Chondrocyte (in vitro differentiated cells): ENCODE results near the gene FTCD. TPM values are rescaled to one million over a fixed set of nuclear protein-coding genes. Genes with fewer than 3 reads are reported as not detected.

ENCODE experiments used
- DNase-seq: peaks from one replicate; pipeline ENCODE4 v3.0.0; 2021; ENCODE audit warnings: mixed read lengths, low spot score
- H3K27ac Mint-ChIP-seq: one replicate; pipeline ENCODE4 v1.8.0; 2021; ENCODE audit warnings: mild to moderate bottlenecking, moderate library complexity, mixed read lengths; ENCODE audit not compliant: unreplicated experiment
- H3K27me3 Mint-ChIP-seq: 2 replicates; pipeline ENCODE4 v1.8.0; 2021; ENCODE audit warnings: low read depth, mixed read lengths
- H3K36me3 Mint-ChIP-seq: 2 replicates; pipeline ENCODE4 v1.8.0; 2021; ENCODE audit warnings: low read depth, mixed read lengths
- H3K4me1 Mint-ChIP-seq: 2 replicates; pipeline ENCODE4 v1.8.0; 2021; ENCODE audit warnings: low read depth, mild to moderate bottlenecking, mixed read lengths
- H3K4me3 Mint-ChIP-seq: one replicate; pipeline ENCODE4 v1.8.0; 2021; ENCODE audit warnings: mild to moderate bottlenecking, moderate library complexity, mixed read lengths; ENCODE audit not compliant: unreplicated experiment
- H3K9me3 Mint-ChIP-seq: 2 replicates; pipeline ENCODE4 v1.8.0; 2021; ENCODE audit warnings: low read depth, mixed read lengths
- total RNA-seq: library from RNA; stranded (reverse); gene quantifications from 3 replicates; pipeline ENCODE4 v1.2.1, GENCODE V29; 2021
- TF ChIP-seq, protein P1 (sequence below): fragments of 200-600 bp; sonication (generic); IDR thresholded peaks from 2 replicates; pipeline ENCODE4 v1.5.0; 2021; ENCODE audit warnings: antibody characterized with exemption, mild to moderate bottlenecking, moderate library complexity

Gene FTCD
- total RNA-seq, 1 donor from 2014 or later, result 1.7 TPM

DNA sequence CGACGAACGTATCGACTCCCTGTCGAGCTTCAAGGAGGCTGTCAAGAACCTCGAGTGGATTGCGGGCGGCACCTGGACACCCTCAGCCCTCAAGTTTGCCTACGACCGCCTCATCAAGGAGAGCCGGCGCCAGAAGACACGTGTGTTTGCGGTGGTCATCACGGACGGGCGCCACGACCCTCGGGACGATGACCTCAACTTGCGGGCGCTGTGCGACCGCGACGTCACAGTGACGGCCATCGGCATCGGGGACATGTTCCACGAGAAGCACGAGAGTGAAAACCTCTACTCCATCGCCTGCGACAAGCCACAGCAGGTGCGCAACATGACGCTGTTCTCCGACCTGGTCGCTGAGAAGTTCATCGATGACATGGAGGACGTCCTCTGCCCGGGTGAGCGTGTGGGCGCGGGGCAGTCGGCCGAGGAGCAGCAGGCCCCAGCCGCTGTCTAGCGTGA, 29.5 kb downstream of the FTCD start:
- no peak overlapping the region for H3K27ac Mint-ChIP-seq
- peaks cover 3% of the 10 kb centered on the region for H3K4me1 Mint-ChIP-seq
- peaks cover 27% of the 10 kb centered on the region for H3K36me3 Mint-ChIP-seq
- H3K27me3 Mint-ChIP-seq, result no peaks in the 10 kb centered on the region
- H3K4me3 Mint-ChIP-seq, result no peak overlapping the region
- DNase-seq, result no peak
- TF ChIP-seq, protein P1, sequence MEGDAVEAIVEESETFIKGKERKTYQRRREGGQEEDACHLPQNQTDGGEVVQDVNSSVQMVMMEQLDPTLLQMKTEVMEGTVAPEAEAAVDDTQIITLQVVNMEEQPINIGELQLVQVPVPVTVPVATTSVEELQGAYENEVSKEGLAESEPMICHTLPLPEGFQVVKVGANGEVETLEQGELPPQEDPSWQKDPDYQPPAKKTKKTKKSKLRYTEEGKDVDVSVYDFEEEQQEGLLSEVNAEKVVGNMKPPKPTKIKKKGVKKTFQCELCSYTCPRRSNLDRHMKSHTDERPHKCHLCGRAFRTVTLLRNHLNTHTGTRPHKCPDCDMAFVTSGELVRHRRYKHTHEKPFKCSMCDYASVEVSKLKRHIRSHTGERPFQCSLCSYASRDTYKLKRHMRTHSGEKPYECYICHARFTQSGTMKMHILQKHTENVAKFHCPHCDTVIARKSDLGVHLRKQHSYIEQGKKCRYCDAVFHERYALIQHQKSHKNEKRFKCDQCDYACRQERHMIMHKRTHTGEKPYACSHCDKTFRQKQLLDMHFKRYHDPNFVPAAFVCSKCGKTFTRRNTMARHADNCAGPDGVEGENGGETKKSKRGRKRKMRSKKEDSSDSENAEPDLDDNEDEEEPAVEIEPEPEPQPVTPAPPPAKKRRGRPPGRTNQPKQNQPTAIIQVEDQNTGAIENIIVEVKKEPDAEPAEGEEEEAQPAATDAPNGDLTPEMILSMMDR, result no peak
- no peaks in the 10 kb centered on the region for H3K9me3 Mint-ChIP-seq

- Mint-ChIP-seq H3K27me3 (no peaks in the 10 kb centered on the region), H3K27ac (no peak overlapping the region)
- DNase-seq, result peak; percentile 89
Observed at GRCh38 chr21:46124926-46125845, 30.2 kb downstream of the FTCD start.

DNA sequence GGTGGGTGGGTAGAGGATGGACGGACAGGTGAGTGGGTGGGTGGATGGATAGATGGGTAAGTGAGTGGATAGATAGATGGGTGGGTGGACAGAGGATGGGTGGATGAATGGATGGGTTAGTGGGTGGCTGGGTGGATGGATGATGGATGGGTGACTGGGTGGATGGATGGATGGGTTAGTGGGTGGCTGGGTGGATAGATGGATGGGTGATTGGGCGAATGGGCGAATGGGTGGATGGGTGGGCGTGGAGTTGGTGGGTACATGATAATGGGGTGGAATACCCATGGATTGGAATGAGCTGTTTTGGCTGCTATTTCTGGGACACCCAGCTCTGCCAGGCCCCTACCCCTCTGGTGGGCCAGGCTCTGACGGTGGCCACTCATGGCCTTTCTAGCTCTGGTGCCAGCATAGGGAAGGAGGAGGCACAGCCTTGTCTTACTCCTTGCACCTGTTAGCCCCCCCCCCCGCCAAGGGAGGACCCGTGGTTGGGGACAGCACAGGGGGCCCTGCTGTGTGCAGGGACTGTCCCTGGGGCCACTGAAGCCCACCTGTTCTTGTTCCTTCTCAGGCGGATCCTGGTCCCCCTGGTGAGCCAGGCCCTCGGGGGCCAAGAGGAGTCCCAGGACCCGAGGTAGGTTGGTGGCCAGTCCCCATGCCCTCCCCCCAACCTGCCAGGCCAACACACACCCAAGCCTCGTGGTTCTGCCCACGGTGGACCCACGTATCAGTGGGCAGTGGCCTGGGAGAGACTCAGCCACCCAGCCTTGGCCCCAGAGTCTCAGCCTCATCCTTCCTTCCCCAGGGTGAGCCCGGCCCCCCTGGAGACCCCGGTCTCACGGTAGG, 31.1 kb downstream of the FTCD start:
- no peaks in the 10 kb centered on the region for H3K27me3 Mint-ChIP-seq
- no peaks in the 10 kb centered on the region for H3K9me3 Mint-ChIP-seq
- TF ChIP-seq, protein P1, result no peak
- H3K4me3 Mint-ChIP-seq, result no peak overlapping the region
- H3K4me1 Mint-ChIP-seq, result peaks cover 3% of the 10 kb centered on the region
- H3K36me3 Mint-ChIP-seq, result peaks cover 27% of the 10 kb centered on the region
- DNase-seq, result peak; percentile 82
- no peak overlapping the region for H3K27ac Mint-ChIP-seq

More at GRCh38 chr21:46124926-46125845, 30.2 kb downstream of the FTCD start:
- peaks cover 27% of the 10 kb centered on the region for H3K36me3 Mint-ChIP-seq
- no peak overlapping the region for H3K4me3 Mint-ChIP-seq
- H3K9me3 Mint-ChIP-seq, result no peaks in the 10 kb centered on the region
- H3K4me1 Mint-ChIP-seq, result peaks cover 3% of the 10 kb centered on the region
- TF ChIP-seq, protein P1, result no peak

DNA sequence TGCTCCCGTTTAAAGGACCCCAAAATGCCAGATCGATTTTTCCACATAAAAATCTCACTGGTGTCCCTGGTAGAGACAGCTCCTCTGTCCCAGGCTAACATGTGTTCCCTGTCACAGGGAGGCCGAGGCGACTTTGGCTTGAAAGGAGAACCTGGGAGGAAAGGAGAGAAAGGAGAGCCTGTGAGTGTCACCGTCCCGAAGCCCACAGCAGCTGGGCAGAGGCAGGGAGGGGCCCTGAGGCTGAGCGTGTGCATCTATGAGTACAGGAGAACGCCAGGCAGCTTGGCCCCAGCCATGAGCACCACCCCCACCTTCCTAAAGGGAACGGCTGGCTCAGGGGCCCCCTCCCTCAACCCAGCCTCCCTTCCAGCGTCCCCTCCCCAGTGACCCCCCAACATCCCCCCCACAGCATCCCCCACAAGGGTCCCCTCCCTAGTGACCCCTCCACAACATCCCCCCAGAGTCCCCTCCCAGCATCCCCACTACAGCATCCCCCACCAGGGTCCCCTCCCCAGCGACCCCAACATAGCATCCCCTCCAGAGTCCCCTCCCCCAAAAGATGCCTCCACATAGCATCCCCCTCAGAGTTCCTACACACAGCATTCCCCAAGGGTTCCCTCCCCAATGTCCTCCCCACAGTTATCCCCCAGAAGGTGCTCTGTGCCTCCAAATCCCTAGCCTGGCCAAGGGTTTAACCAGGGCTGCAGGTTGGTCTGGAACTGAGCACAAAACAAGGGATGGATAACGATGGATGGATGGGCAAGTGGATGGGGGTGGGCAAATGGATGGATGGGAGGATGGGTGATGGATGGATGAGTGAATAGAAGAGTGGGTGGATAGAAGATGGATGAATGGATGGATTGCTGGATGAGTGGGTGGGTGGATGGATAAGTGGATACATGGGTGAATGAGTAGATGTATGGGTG, 32.4 kb downstream of the FTCD start:
- Mint-ChIP-seq H3K9me3 (no peaks in the 10 kb centered on the region), H3K4me3 (no peak overlapping the region), H3K36me3 (peaks cover 27% of the 10 kb centered on the region), H3K4me1 (peaks cover 3% of the 10 kb centered on the region), H3K27me3 (no peaks in the 10 kb centered on the region), H3K27ac (no peak overlapping the region)
- TF ChIP-seq, protein P1, result no peak
- peak; percentile 46 for DNase-seq
